K562 (cell line): ENCODE results near the gene LRP1B. TPM values are rescaled to one million over a fixed set of nuclear protein-coding genes. Genes with fewer than 3 reads are reported as not detected.

Source experiments
- ATAC-seq: fragments of 200-7000 bp; cut with Tn5 transposase; 3 replicates; pipeline ENCODE4 v1.9.1; 2020; ENCODE audit warnings: moderate library complexity
- BruUV-seq: library from RNA; stranded (reverse); fragments of 400-500 nt; replicated peaks from 2 replicates; lab custom pipeline; 2021; lab: Mats Ljungman, UMichigan
- CTCF ChIA-PET: fragments of 300-600 bp; formaldehyde crosslinking; extraction: SDS; loops from one replicate; lab custom pipeline; 2021; ENCODE audit warnings: low intra/inter-chr PET ratio; lab: Yijun Ruan, JAX
- POLR2A ChIA-PET: fragments of 300-600, 350-650 bp; sonication (Branson Sonifier 250); formaldehyde crosslinking; extraction: SDS; loops from one replicate; lab custom pipeline; 2021; ENCODE audit warnings: antibody characterized with exemption, inconsistent platforms; lab: Yijun Ruan, JAX
- DNase-seq, 4 experiments: peaks; one replicate each; pipeline versions ENCODE4 v3.0.0 to v3.0.0-alpha.2; 2011 to 2018; ENCODE audit warnings: low spot score in 3 of 4, mixed read lengths in 3 of 4; ENCODE audit errors: extremely low read depth in 1 of 4
- FAIRE-seq: peaks from 2 replicates; lab custom pipeline; 2011; peaks lifted over from hg19 to GRCh38; lab: Jason Lieb, UNC
- H2AFZ ChIP-seq: 2 replicates; pipeline ENCODE4 v1.6.0; 2011; ENCODE audit warnings: low read depth, low read length, control low read depth, inconsistent platforms
- H3K27ac ChIP-seq: fragments of 200-600 bp; 3 replicates; pipeline ENCODE4 v1.8.0; 2011; ENCODE audit warnings: low read depth, mild to moderate bottlenecking, control low read depth, inconsistent platforms, low read length, moderate library complexity, mixed read lengths; ENCODE audit errors: extremely low read depth
- H3K27me3 ChIP-seq, 2 experiments: fragments of 300-600 bp in 1 of 2; 2 replicates in 1 of 2; 3 replicates in 1 of 2; pipeline versions ENCODE4 v1.6.0 to v1.8.0; 2011; ENCODE audit warnings: inconsistent platforms in 2 of 2, low read length in 2 of 2, mild to moderate bottlenecking in 1 of 2, mixed read lengths in 1 of 2, moderate library complexity in 1 of 2; ENCODE audit not compliant: control insufficient read depth in 2 of 2, insufficient read depth in 2 of 2
- H3K36me3 ChIP-seq: fragments of 300-600 bp; 3 replicates; pipeline ENCODE4 v1.8.0; 2011; ENCODE audit warnings: mild to moderate bottlenecking, low read length, inconsistent platforms; ENCODE audit not compliant: control insufficient read depth, insufficient read depth
- H3K4me1 ChIP-seq, 2 experiments: fragments of 200-600 bp in 1 of 2; replicated peaks in 1 of 2; 2 replicates in 1 of 2; 3 replicates in 1 of 2; pipeline versions ENCODE4 v1.5.1 to v1.8.0; 2011; ENCODE audit warnings: inconsistent platforms in 2 of 2, low read length in 2 of 2, mild to moderate bottlenecking in 1 of 2, mixed read lengths in 1 of 2, moderate library complexity in 1 of 2; ENCODE audit not compliant: control insufficient read depth in 2 of 2, insufficient read depth in 2 of 2
- H3K4me2 ChIP-seq: 2 replicates; pipeline ENCODE4 v1.6.1; 2011; ENCODE audit warnings: low read length, control low read depth, inconsistent platforms, mixed read lengths; ENCODE audit not compliant: insufficient read depth
- H3K4me3 ChIP-seq: fragments of 200-600 bp; sonication (generic), shearing (Covaris generic); 2 replicates; pipeline ENCODE4 v1.5.1; 2016; ENCODE audit warnings: control low read depth, inconsistent platforms
- H3K79me2 ChIP-seq: fragments of 200-600 bp; 3 replicates; pipeline ENCODE4 v1.8.0; 2011; ENCODE audit warnings: low read length, inconsistent platforms; ENCODE audit not compliant: control insufficient read depth, insufficient read depth
- H3K9ac ChIP-seq, 2 experiments: 2 replicates each; pipeline versions ENCODE4 v1.6.0 to v1.6.1; 2011; ENCODE audit warnings: low read depth in 2 of 2, low read length in 2 of 2, control low read depth in 1 of 2, inconsistent platforms in 1 of 2, mild to moderate bottlenecking in 1 of 2, mixed read lengths in 1 of 2; ENCODE audit not compliant: insufficient read depth in 1 of 2
- H3K9me1 ChIP-seq: one replicate; pipeline ENCODE4 v1.6.0; 2011; ENCODE audit warnings: inconsistent platforms, mild to moderate bottlenecking, low read length, moderate library complexity; ENCODE audit not compliant: control insufficient read depth, insufficient read depth
- H3K9me3 ChIP-seq: replicated peaks from 2 replicates; pipeline ENCODE4 v1.5.1; 2011; ENCODE audit warnings: low read depth, low read length, inconsistent platforms; ENCODE audit not compliant: control insufficient read depth, insufficient read depth
- H4K20me1 ChIP-seq: replicated peaks from 2 replicates; pipeline ENCODE4 v1.6.1; 2011; ENCODE audit warnings: low read length, inconsistent platforms, mixed read lengths; ENCODE audit not compliant: control insufficient read depth, insufficient read depth
- ATF1 ChIP-seq, 2 experiments: fragments of 450-650 bp in 1 of 2; IDR thresholded peaks; 2 replicates each; pipeline ENCODE4 v1.6.1; 2016; ENCODE audit warnings: missing compliant biosample characterization in 1 of 2, missing genetic modification characterization in 1 of 2
- BCOR ChIP-seq: fragments of 450-650 bp; IDR thresholded peaks from 2 replicates; pipeline ENCODE4 v1.6.1; 2016
- BHLHE40 ChIP-seq: IDR thresholded peaks from 2 replicates; pipeline ENCODE4 v1.6.1; 2011; ENCODE audit warnings: low read length, improper control_type of control experiment
- CEBPG ChIP-seq, 3 experiments: fragments of 200-800 bp in 1 of 3; sonication (Bioruptor generic) in 1 of 3; sonication (generic) in 1 of 3; formaldehyde crosslinking in 1 of 3; IDR thresholded peaks in 2 of 3; conservative IDR thresholded peaks in 1 of 3; 2 replicates each; pipeline versions ENCODE4 v1.6.1 to v1.8.0; 2016 to 2022; ENCODE audit warnings: missing compliant biosample characterization in 2 of 3, missing genetic modification characterization in 2 of 3, mild to moderate bottlenecking in 1 of 3, missing genetic modification reagents in 1 of 3
- CHCHD3 ChIP-seq: fragments of 250-450 bp; sonication (Bioruptor Pico); IDR thresholded peaks from 2 replicates; pipeline ENCODE4 v2.1.2; 2022; ENCODE audit warnings: mild to moderate bottlenecking
- ESRRA ChIP-seq: fragments of 450-650 bp; IDR thresholded peaks from 2 replicates; pipeline ENCODE4 v1.6.1; 2014; ENCODE audit warnings: low read depth, mild to moderate bottlenecking, moderate library complexity, borderline replicate concordance
- GATAD2A ChIP-seq: fragments of 450-650 bp; IDR thresholded peaks from 2 replicates; pipeline ENCODE4 v1.6.1; 2017
- HSF4 ChIP-seq: fragments of 250-450 bp; sonication (Bioruptor Pico); IDR thresholded peaks from 2 replicates; pipeline ENCODE4 v2.1.2; 2022; ENCODE audit warnings: mild to moderate bottlenecking, moderate library complexity, borderline replicate concordance
- ILK ChIP-seq: fragments of 450-650 bp; IDR thresholded peaks from 2 replicates; pipeline ENCODE4 v1.6.1; 2016; ENCODE audit warnings: missing genetic modification characterization, low read depth, mild to moderate bottlenecking, missing compliant biosample characterization, moderate library complexity, borderline replicate concordance
- MYNN ChIP-seq, 2 experiments: sonication (generic); formaldehyde crosslinking in 1 of 2; IDR thresholded peaks; 2 replicates each; pipeline versions ENCODE4 v1.5.0 to v1.6.1; 2016 to 2020; ENCODE audit warnings: antibody characterized with exemption in 1 of 2, missing genetic modification reagents in 1 of 2
- RAD51 ChIP-seq: fragments of 450-650 bp; IDR thresholded peaks from 2 replicates; pipeline ENCODE4 v1.7.1; 2016; ENCODE audit warnings: low read depth, mild to moderate bottlenecking, borderline replicate concordance
- RHOXF2B ChIP-seq: fragments of 250-450 bp; sonication (Bioruptor Pico); conservative IDR thresholded peaks from 2 replicates; pipeline ENCODE4 v1.5.1; 2021
- SMAD4 ChIP-seq: fragments of 250-450 bp; sonication (Bioruptor Pico); conservative IDR thresholded peaks from 2 replicates; pipeline ENCODE4 v1.8.0; 2021; ENCODE audit warnings: inconsistent platforms, mild to moderate bottlenecking, moderate library complexity
- SMARCA4 ChIP-seq: fragments of 450-650 bp; IDR thresholded peaks from 2 replicates; pipeline ENCODE4 v1.6.1; 2016
- TGIF2 ChIP-seq: sonication (generic); formaldehyde crosslinking; IDR thresholded peaks from 2 replicates; pipeline ENCODE4 v1.8.1; 2022; ENCODE audit warnings: mild to moderate bottlenecking, missing genetic modification reagents, moderate library complexity
- TRIM24 ChIP-seq, 2 experiments: fragments of 450-650 bp; IDR thresholded peaks; 2 replicates each; pipeline ENCODE4 v1.6.1; 2016
- WGBS: fragments of 100-300 bp; shearing (Covaris generic); methylation state at CpG from one replicate; pipeline ENCODE4 v1.1.6; 2016; ENCODE audit warnings: low coverage, mixed read lengths; ENCODE audit not compliant: insufficient coverage; ENCODE audit errors: missing lambda C conversion rate; 5-methylcytosine and 5-hydroxymethylcytosine counted together
- in situ Hi-C: fragments of 300-500 bp; cut with MboI; formaldehyde crosslinking; loops from 4 replicates; pipeline ENCODE4 v1.15.0; 2018; ENCODE audit warnings: inconsistent platforms, mixed read lengths
- intact Hi-C: fragments of 100-400 bp; cut with micrococcal nuclease; formaldehyde crosslinking; loops from 2 replicates; pipeline ENCODE4 v1.14.2; 2022
- polyA plus RNA-seq, 8 experiments: library from polyadenylated mRNA; depleted of rRNA in 4 of 8; stranded (reverse) in 5 of 8; unstranded in 3 of 8; fragments of >200 nt; fragmentation: Nextera tagmentation in 2 of 8; fragmentation: Illumina TruSeq in 1 of 8; extraction: Ambion mirVana in 2 of 8; extraction: Trizol in 1 of 8; gene quantifications; 2 replicates each; pipeline versions ENCODE4 v1.2.1 to v1.2.3, GENCODE V29; 2011 to 2014; ENCODE audit warnings: inconsistent platforms in 1 of 8, missing spikeins in 1 of 8
- total RNA-seq, 7 experiments: library from RNA; depleted of rRNA in 6 of 7; stranded (reverse); fragments of >200 nt in 6 of 7; fragmentation: Illumina TruSeq in 2 of 7; extraction: Trizol in 2 of 7; gene quantifications; 2 replicates each; pipeline versions ENCODE4 v1.2.1 to v1.2.3, GENCODE V29; 2011 to 2021; ENCODE audit warnings: low replicate concordance in 1 of 7
- TF ChIP-seq, protein P1 (sequence below): fragments of 450-650 bp; formaldehyde crosslinking; IDR thresholded peaks from 2 replicates; pipeline ENCODE4 v1.4.0; 2020; ENCODE audit warnings: mild to moderate bottlenecking, mixed read lengths

Gene LRP1B
- total and polyA plus RNA-seq, 9 of the 15 experiments (the other 6 are each of a cell fraction or from before 2014, with no cell fraction given), result not detected

DNA sequence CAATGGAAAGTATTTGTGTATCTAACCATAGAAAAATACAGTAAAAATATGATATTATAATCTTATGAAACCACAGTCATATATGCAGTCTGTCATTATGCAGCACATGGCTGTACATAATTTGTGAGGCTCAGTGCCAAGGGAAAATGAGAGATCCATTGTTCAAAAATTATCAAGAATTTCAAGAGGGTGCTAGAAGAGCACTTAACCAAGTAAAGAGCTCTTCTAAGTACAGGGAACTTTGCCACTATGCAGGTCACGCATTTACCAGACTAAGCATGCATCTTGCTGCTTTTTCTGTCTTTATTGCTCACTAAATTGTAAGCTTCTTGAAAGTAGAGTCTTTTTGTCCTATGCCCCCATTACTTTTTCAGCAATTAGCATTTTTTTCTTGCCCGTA, 438.0 kb downstream of the LRP1B start:
- Histone ChIP-seq H3K27me3 (no peaks in the 10 kb centered on the region), H3K36me3 (no peaks in the 10 kb centered on the region), H3K9ac (no peak overlapping the region), H3K9me3 (no peaks in the 10 kb centered on the region; the same call in 1 of the 2 replicates), H3K27ac (no peak overlapping the region), H3K4me3 (no peak overlapping the region), H3K4me1 (no peaks in the 10 kb centered on the region), H3K9me1 (no peaks in the 10 kb centered on the region), H3K4me2 (no peak overlapping the region), H4K20me1 (no peaks in the 10 kb centered on the region), H3K79me2 (no peaks in the 10 kb centered on the region), H2AFZ (no peak overlapping the region)
- DNase-seq (no peak), ATAC-seq (no peak), FAIRE-seq (no peak)
- intact Hi-C loops, result no loop called here
- no TSS peak for BruUV-seq
- TF ChIP-seq RHOXF2B (CRISPR knock-in tag) (no peak), BCOR (no peak), CEBPG (CRISPR knock-in tag; IDR thresholded peaks at IDR 0.05) (no peak), CEBPG (tag; conservative IDR thresholded peaks at IDR 0.05 in 1 of 2, IDR thresholded peaks at IDR 0.05 in 1 of 2) (no peak), GATAD2A (no peak), HSF4 (no peak), TGIF2 (CRISPR knock-in tag) (no peak), CHCHD3 (CRISPR knock-in tag) (no peak), MYNN (IDR thresholded peaks at IDR 0.05) (no peak), MYNN (CRISPR knock-in tag; IDR thresholded peaks at IDR 0.05) (no peak), ILK (tag) (no peak), SMAD4 (CRISPR knock-in tag) (no peak), BHLHE40 (no peak), RAD51 (no peak), TRIM24 (IDR thresholded peaks at IDR 0.05) (no peak), ESRRA (no peak), SMARCA4 (no peak), ATF1 (CRISPR knock-in tag; IDR thresholded peaks at IDR 0.05) (no peak), ATF1 (tag; IDR thresholded peaks at IDR 0.05) (no peak)
- TF ChIP-seq, protein P1, sequence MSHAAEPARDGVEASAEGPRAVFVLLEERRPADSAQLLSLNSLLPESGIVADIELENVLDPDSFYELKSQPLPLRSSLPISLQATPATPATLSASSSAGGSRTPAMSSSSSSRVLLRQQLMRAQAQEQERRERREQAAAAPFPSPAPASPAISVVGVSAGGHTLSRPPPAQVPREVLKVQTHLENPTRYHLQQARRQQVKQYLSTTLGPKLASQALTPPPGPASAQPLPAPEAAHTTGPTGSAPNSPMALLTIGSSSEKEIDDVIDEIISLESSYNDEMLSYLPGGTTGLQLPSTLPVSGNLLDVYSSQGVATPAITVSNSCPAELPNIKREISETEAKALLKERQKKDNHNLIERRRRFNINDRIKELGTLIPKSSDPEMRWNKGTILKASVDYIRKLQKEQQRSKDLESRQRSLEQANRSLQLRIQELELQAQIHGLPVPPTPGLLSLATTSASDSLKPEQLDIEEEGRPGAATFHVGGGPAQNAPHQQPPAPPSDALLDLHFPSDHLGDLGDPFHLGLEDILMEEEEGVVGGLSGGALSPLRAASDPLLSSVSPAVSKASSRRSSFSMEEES (CRISPR knock-in tag), result no peak
- 0% methylated on average over 2 of the region's 2 CpGs for WGBS
- ChIA-PET POLR2A (no interaction called here), CTCF (no interaction called here)
- in situ Hi-C loops, result no loop called here
